ENCODE measurements around the gene CTNND2.
"Not testable (repeated sequence)": the region's sequence is repeated elsewhere in the genome, so short reads cannot be mapped to it uniquely, and the experiment has no call there.

The CTNND2 gene

DNA sequence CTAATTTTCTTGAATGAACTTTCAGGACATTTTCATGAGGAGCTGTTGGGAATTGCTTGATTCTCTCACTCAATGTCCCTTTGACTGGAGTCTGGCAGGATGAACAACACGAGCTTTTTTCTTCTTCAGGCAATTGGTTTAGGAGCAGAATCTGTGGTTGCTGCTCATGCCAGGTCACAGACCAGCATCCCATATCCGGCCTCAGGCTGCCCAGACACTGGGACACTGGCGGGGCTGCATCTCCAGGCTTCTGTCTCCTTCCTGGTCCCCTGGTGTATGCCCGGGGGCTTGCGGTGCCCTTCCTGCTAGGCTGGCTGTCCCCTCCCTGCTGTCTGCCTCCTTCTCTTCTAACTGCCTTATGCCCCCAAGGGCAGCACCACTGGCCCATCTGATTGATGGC lies 831.7 kb downstream of the CTNND2 start:
- TF ChIP-seq SUZ12 (IDR thresholded peaks at IDR 0.05; ENCODE audit: extremely low read depth, insufficient read depth, insufficient read length) (no peak), YY1 (IDR thresholded peaks at IDR 0.05; ENCODE audit: insufficient read depth, insufficient read length) (no peak), ZNF274 (IDR thresholded peaks at IDR 0.05; ENCODE audit: low read depth, low read length) (no peak)
- H3K9me3 ChIP-seq (ENCODE audit: insufficient read depth, low read length) = no peaks in the 10 kb centered on the region; the same call in 1 of the 2 replicates
- no peak overlapping the region for H3K4me3 ChIP-seq (ENCODE audit: insufficient read length, low read depth)
- H3K9ac ChIP-seq (ENCODE audit: insufficient read length, low read depth) = no peak overlapping the region
- DNase-seq (ENCODE audit: low read depth, low spot score) = no peak
- H3K36me3 ChIP-seq (ENCODE audit: insufficient read depth, insufficient read length, low read length) = no peaks in the 10 kb centered on the region
- no peaks in the 10 kb centered on the region for H3K4me1 ChIP-seq (ENCODE audit: insufficient read depth, insufficient read length)
- H3K27me3 ChIP-seq (ENCODE audit: insufficient read depth, insufficient read length) = no peaks in the 10 kb centered on the region

DNA sequence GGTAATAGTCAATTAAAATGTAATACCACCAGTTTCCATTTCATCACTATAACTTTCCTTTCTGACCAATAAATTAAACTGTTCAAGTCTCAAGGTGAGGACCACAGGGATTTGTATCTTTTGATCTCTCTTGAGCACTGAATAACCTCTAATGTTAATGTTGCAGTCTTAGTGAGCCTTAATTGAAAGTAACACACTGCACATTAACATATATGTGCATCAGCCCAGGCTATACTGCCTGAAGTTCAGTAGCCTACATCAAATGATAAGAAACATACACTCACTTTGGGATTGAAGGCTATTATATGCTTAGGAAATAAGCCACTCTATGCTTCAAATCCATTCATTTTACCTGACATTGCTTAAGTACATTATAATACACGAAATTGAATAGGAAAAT lies 832.2 kb downstream of the CTNND2 start:
- TF ChIP-seq ZNF274 (IDR thresholded peaks at IDR 0.05; ENCODE audit: low read depth, low read length) = no peak
- no peak for TF ChIP-seq YY1 (IDR thresholded peaks at IDR 0.05; ENCODE audit: insufficient read depth, insufficient read length)
- TF ChIP-seq SUZ12 (IDR thresholded peaks at IDR 0.05; ENCODE audit: extremely low read depth, insufficient read depth, insufficient read length) = no peak
- Histone ChIP-seq H3K36me3 (ENCODE audit: insufficient read depth, insufficient read length, low read length) (no peaks in the 10 kb centered on the region), H3K27me3 (ENCODE audit: insufficient read depth, insufficient read length) (no peaks in the 10 kb centered on the region), H3K9me3 (ENCODE audit: insufficient read depth, low read length) (no peaks in the 10 kb centered on the region; the same call in 1 of the 2 replicates), H3K4me3 (ENCODE audit: insufficient read length, low read depth) (no peak overlapping the region), H3K9ac (ENCODE audit: insufficient read length, low read depth) (no peak overlapping the region), H3K4me1 (ENCODE audit: insufficient read depth, insufficient read length) (no peaks in the 10 kb centered on the region)
- no peak for DNase-seq (ENCODE audit: low read depth, low spot score)

DNA sequence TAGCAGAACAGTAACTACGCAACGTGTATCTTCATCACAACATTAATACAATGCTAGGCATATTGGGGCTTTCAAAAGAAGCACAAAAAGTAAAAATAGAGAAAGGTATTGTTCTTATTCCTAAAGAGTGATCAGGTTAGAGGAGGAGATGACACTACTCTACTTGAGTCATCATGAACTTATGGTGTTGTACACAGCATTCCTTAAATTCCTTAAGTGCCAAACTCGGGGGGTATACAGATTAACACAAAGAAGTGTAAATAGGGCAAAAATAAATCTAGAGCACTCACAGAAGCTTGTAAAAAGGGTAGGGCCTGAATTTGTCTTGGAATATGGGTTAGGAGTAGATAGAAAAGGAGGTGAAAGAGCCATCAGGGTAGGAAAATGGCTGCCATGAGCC lies 835.2 kb downstream of the CTNND2 start:
- Histone ChIP-seq H3K4me1 (ENCODE audit: insufficient read depth, insufficient read length) (no peaks in the 10 kb centered on the region), H3K27me3 (ENCODE audit: insufficient read depth, insufficient read length) (no peaks in the 10 kb centered on the region), H3K36me3 (ENCODE audit: insufficient read depth, insufficient read length, low read length) (no peaks in the 10 kb centered on the region), H3K4me3 (ENCODE audit: insufficient read length, low read depth) (no peak overlapping the region), H3K9ac (ENCODE audit: insufficient read length, low read depth) (no peak overlapping the region), H3K9me3 (ENCODE audit: insufficient read depth, low read length) (peaks cover 6% of the 10 kb centered on the region)
- no peak for DNase-seq (ENCODE audit: low read depth, low spot score)
- TF ChIP-seq ZNF274 (IDR thresholded peaks at IDR 0.05; ENCODE audit: low read depth, low read length) (no peak), YY1 (IDR thresholded peaks at IDR 0.05; ENCODE audit: insufficient read depth, insufficient read length) (no peak), SUZ12 (IDR thresholded peaks at IDR 0.05; ENCODE audit: extremely low read depth, insufficient read depth, insufficient read length) (no peak)

DNA sequence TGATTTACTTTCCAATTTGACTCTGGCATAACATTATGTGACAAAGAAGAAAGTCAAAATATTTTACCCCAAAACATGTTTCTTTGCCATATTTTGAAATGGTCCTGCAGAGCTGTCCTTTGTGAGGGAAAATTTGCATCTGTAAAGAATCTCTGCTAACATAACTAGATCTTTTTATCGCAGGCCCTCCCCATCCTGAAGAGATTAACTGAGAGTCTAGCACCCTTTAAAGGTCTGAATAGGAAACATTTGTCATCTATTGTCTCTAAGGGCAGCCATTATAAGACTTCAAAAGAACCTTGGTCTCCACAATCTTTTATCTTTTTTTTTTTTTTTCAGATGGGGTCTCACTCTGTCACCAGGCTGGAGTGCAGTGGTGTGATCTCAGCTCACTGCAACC lies 838.5 kb downstream of the CTNND2 start:
- DNase-seq (ENCODE audit: low read depth, low spot score); H3K36me3 ChIP-seq (ENCODE audit: insufficient read depth, insufficient read length, low read length); H3K9ac ChIP-seq (ENCODE audit: insufficient read length, low read depth); H3K4me1 ChIP-seq (ENCODE audit: insufficient read depth, insufficient read length); H3K27me3 ChIP-seq (ENCODE audit: insufficient read depth, insufficient read length); H3K9me3 ChIP-seq (ENCODE audit: insufficient read depth, low read length); H3K4me3 ChIP-seq (ENCODE audit: insufficient read length, low read depth): not testable (repeated sequence)

DNA sequence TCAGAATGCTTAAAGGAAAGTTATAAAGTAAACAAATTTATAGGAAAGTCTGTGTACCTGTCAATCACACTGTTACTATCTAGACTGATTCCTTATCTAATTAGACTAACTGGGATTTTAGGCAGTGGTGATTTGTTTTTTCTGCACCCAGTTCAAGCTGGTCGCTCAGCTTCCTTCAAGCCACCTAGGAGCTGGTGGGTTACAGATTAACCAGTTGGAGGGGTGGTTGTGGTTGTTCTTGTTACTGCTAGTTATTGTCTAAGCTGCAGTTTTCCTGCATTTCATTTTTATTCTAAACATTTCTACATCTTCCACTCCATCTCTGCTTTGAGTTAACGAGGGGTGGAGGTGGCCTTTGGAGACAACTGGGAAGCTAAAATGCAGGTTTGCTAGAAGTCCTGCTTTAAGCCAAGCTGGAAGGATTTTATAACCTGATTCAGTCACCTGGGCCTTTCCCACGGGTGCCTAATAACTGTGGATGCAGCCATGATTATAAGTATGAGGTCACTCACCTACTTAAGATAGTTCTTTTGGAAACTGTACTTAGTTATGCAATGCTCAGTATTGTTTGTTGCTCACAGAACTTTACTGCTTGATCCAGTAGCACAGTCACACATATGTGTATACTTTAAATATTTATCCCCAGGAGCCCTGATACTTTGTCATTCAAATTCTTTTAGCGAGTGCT lies 839.3 kb downstream of the CTNND2 start:
- no peak overlapping the region for H3K4me3 ChIP-seq (ENCODE audit: insufficient read length, low read depth)

DNA sequence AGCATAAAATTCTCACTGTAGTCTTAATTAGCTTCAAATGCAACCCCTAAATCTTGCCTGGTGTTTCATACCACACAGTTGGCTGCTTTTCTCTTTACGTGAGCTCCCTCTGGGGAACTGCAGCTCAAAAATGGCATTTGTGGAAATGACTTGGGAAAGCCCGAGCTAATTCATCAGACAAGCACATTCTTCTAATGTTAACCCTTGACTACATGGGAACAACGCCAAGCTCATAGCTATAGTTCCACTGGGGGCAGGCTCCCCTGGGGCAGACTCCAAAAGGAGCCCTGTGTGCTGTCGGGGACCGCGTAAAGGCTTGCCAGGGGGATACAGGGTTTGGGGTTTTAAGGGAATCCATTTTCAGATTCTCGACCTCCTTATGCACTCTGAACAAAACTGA lies 841.8 kb downstream of the CTNND2 start:
- no peak overlapping the region for H3K9ac ChIP-seq (ENCODE audit: insufficient read length, low read depth)
- H3K9me3 ChIP-seq (ENCODE audit: insufficient read depth, low read length) = peaks cover 15% of the 10 kb centered on the region; the same call in 1 of the 2 replicates
- no peaks in the 10 kb centered on the region for H3K36me3 ChIP-seq (ENCODE audit: insufficient read depth, insufficient read length, low read length)
- no peaks in the 10 kb centered on the region for H3K4me1 ChIP-seq (ENCODE audit: insufficient read depth, insufficient read length)
- no peak for DNase-seq (ENCODE audit: low read depth, low spot score)
- no peaks in the 10 kb centered on the region for H3K27me3 ChIP-seq (ENCODE audit: insufficient read depth, insufficient read length)
- H3K4me3 ChIP-seq (ENCODE audit: insufficient read length, low read depth) = no peak overlapping the region
- TF ChIP-seq ZNF274 (IDR thresholded peaks at IDR 0.05; ENCODE audit: low read depth, low read length) (no peak), YY1 (IDR thresholded peaks at IDR 0.05; ENCODE audit: insufficient read depth, insufficient read length) (no peak), SUZ12 (IDR thresholded peaks at IDR 0.05; ENCODE audit: extremely low read depth, insufficient read depth, insufficient read length) (no peak)

More for the DNA sequence above, 839.3 kb downstream of the CTNND2 start:
- DNase-seq (ENCODE audit: low read depth, low spot score) = no peak
- H3K4me1 ChIP-seq (ENCODE audit: insufficient read depth, insufficient read length) = no peaks in the 10 kb centered on the region
- H3K9me3 ChIP-seq (ENCODE audit: insufficient read depth, low read length) = peaks cover 6% of the 10 kb centered on the region
- H3K9ac ChIP-seq (ENCODE audit: insufficient read length, low read depth) = no peak overlapping the region
- H3K36me3 ChIP-seq (ENCODE audit: insufficient read depth, insufficient read length, low read length) = no peaks in the 10 kb centered on the region
- H3K27me3 ChIP-seq (ENCODE audit: insufficient read depth, insufficient read length) = no peaks in the 10 kb centered on the region
- TF ChIP-seq ZNF274 (IDR thresholded peaks at IDR 0.05; ENCODE audit: low read depth, low read length) = no peak
- TF ChIP-seq SUZ12 (IDR thresholded peaks at IDR 0.05; ENCODE audit: extremely low read depth, insufficient read depth, insufficient read length) = no peak
- no peak for TF ChIP-seq YY1 (IDR thresholded peaks at IDR 0.05; ENCODE audit: insufficient read depth, insufficient read length)

DNA sequence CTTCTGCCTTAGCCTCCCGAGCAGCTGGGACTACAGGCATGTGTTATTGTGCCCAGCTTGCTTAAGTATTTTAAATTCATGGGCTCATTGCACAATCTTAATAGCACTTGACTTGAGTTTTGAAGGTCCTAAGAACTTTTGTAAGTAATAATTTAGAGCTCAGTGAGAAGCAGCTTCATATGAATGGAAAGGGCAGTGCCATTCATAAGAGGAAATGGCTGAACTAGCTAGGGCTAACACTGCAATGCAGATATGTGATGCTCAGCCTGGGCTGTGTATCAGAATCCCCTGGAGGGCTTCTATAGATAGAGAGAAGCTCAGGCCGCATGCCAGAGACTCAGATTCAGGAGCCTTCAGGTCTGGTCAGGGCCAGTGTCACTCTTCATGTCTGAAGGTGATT lies 847.7 kb downstream of the CTNND2 start:
- no peak overlapping the region for H3K4me3 ChIP-seq (ENCODE audit: insufficient read length, low read depth)
- H3K9me3 ChIP-seq (ENCODE audit: insufficient read depth, low read length) = peaks cover 13% of the 10 kb centered on the region; the same call in 1 of the 2 replicates
- no peaks in the 10 kb centered on the region for H3K4me1 ChIP-seq (ENCODE audit: insufficient read depth, insufficient read length)
- H3K27me3 ChIP-seq (ENCODE audit: insufficient read depth, insufficient read length) = no peaks in the 10 kb centered on the region
- TF ChIP-seq SUZ12 (IDR thresholded peaks at IDR 0.05; ENCODE audit: extremely low read depth, insufficient read depth, insufficient read length) = no peak
- TF ChIP-seq ZNF274 (IDR thresholded peaks at IDR 0.05; ENCODE audit: low read depth, low read length) = no peak
- TF ChIP-seq YY1 (IDR thresholded peaks at IDR 0.05; ENCODE audit: insufficient read depth, insufficient read length) = no peak
- no peak overlapping the region for H3K9ac ChIP-seq (ENCODE audit: insufficient read length, low read depth)
- H3K36me3 ChIP-seq (ENCODE audit: insufficient read depth, insufficient read length, low read length) = no peaks in the 10 kb centered on the region
- DNase-seq (ENCODE audit: low read depth, low spot score) = no peak
